K562 (cell line): Measurements from ENCODE around the gene FASN. TPM values are rescaled to one million over a fixed set of nuclear protein-coding genes. Genes with fewer than 3 reads are reported as not detected.

ENCODE experiments used
- ADNP ChIP-seq: fragments of 200-800 bp; sonication (Bioruptor generic); IDR thresholded peaks from 2 replicates; pipeline ENCODE4 v1.6.1; 2016; ENCODE audit warnings: missing genetic modification characterization, missing compliant biosample characterization
- FOXK2 ChIP-seq, 2 experiments: fragments of 450-650 bp; IDR thresholded peaks in 1 of 2; conservative IDR thresholded peaks in 1 of 2; 2 replicates each; pipeline ENCODE4 v1.6.1; 2016; ENCODE audit warnings: low read depth in 2 of 2, mild to moderate bottlenecking in 1 of 2
- HDAC8 ChIP-seq: fragments of 450-650 bp; IDR thresholded peaks from 2 replicates; pipeline ENCODE4 v1.6.1; 2016; ENCODE audit warnings: mild to moderate bottlenecking, missing genetic modification characterization, moderate library complexity, missing compliant biosample characterization
- HOXB6 ChIP-seq: fragments of 250-450 bp; sonication (Bioruptor Pico); IDR thresholded peaks from 2 replicates; pipeline ENCODE4 v1.5.1; 2022; ENCODE audit warnings: mild to moderate bottlenecking, borderline replicate concordance
- MEF2A ChIP-seq: IDR thresholded peaks from 2 replicates; pipeline ENCODE4 v1.6.1; 2011; ENCODE audit warnings: low read depth, mild to moderate bottlenecking, low read length, moderate library complexity; ENCODE audit not compliant: control insufficient read depth
- MXI1 ChIP-seq: IDR thresholded peaks from 2 replicates; pipeline ENCODE4 v1.6.1; 2011; ENCODE audit warnings: low read depth, mild to moderate bottlenecking, improper control_type of control experiment, low read length
- NUFIP1 ChIP-seq: fragments of 450-650 bp; IDR thresholded peaks from 2 replicates; pipeline ENCODE4 v1.6.1; 2018; ENCODE audit not compliant: partially characterized antibody
- RUNX1 ChIP-seq: sonication (generic); IDR thresholded peaks from 2 replicates; pipeline ENCODE4 v1.6.1; 2016; ENCODE audit warnings: antibody characterized with exemption, low read depth
- SMAD1 ChIP-seq: fragments of 150-350 bp; IDR thresholded peaks from 2 replicates; pipeline ENCODE4 v1.6.1; 2014; ENCODE audit warnings: low read length, low read depth; ENCODE audit not compliant: partially characterized antibody
- SNIP1 ChIP-seq: fragments of 450-650 bp; IDR thresholded peaks from 2 replicates; pipeline ENCODE4 v1.7.1; 2017; ENCODE audit warnings: low read depth, mild to moderate bottlenecking
- TCF7 ChIP-seq: sonication (generic); IDR thresholded peaks from 2 replicates; pipeline ENCODE4 v1.6.1; 2016; ENCODE audit warnings: antibody characterized with exemption, borderline replicate concordance
- ZNF408 ChIP-seq: fragments of 250-450 bp; sonication (Bioruptor Pico); IDR thresholded peaks from 2 replicates; pipeline ENCODE4 v1.4.0; 2020; ENCODE audit warnings: low read depth, mild to moderate bottlenecking, moderate library complexity
- polyA plus RNA-seq, 8 experiments: library from polyadenylated mRNA; depleted of rRNA in 4 of 8; stranded (reverse) in 5 of 8; unstranded in 3 of 8; fragments of >200 nt; fragmentation: Nextera tagmentation in 2 of 8; fragmentation: Illumina TruSeq in 1 of 8; extraction: Ambion mirVana in 2 of 8; extraction: Trizol in 1 of 8; gene quantifications; 2 replicates each; pipeline versions ENCODE4 v1.2.1 to v1.2.3, GENCODE V29; 2011 to 2014; ENCODE audit warnings: inconsistent platforms in 1 of 8, missing spikeins in 1 of 8
- total RNA-seq, 7 experiments: library from RNA; depleted of rRNA in 6 of 7; stranded (reverse); fragments of >200 nt in 6 of 7; fragmentation: Illumina TruSeq in 2 of 7; extraction: Trizol in 2 of 7; gene quantifications; 2 replicates each; pipeline versions ENCODE4 v1.2.1 to v1.2.3, GENCODE V29; 2011 to 2021; ENCODE audit warnings: low replicate concordance in 1 of 7
- TF ChIP-seq, protein P1 (sequence below): sonication (generic); formaldehyde crosslinking; IDR thresholded peaks from 2 replicates; pipeline ENCODE4 v1.8.0; 2022; ENCODE audit warnings: mild to moderate bottlenecking, missing genetic modification reagents
- TF ChIP-seq, protein P2 (sequence below): fragments of 450-650 bp; IDR thresholded peaks from 2 replicates; pipeline ENCODE4 v1.6.1; 2018; ENCODE audit not compliant: partially characterized antibody

Gene FASN
- total and polyA plus RNA-seq, 9 of the 15 experiments (the other 6 are each of a cell fraction or from before 2014, with no cell fraction given): 0.15 to 663 (median 49.9) TPM

DNA sequence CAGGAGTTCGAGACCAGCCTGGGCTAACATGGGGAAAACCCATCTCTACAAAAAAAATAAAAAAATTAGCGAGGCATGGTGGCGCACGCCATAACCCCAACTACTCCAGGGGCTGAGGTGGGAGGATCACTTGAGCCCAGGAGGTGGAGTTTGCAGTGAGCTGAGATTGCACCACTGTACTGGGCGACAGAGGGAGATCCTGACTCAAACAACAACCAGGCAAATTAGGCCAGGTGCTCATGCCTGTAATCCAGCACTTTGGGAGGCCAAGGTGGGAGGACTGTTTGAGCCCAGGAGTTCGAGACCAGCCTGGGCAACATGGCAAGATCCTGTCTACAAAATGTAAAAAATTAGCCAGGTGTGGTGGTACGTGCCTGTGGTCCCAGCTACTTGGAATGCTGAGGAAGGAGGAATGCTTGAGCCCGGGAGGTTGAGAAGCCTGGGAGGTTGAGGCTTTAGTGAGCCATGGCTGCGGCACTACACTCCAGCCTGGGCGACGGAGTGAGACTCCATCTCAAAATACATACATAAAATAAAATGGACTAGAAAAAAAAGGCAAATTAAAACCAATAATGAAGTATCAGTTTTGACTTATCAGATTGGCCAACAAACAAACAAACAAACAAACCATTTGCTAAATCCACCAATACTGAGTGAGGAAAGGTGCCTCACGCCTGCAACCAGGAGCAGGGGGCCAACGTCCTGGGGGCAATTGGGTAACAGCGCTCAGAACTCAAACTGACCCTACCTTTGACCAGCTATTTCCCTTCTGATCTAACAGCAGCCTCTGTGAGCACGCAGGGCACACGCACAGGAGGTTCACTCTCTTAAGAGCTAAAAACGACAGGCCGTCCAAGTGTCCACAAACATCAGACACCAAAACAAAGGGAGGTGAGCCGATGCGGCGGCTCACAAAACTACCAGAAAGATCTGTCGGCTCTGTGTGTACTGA, 19.4 kb upstream of the FASN start (continued):
- no peak for TF ChIP-seq MXI1
- peak in 1 of 2 experiments; percentile 88; a peak in 2 of 4 replicates for TF ChIP-seq FOXK2 (conservative IDR thresholded peaks at IDR 0.05 in 1 of 2, IDR thresholded peaks at IDR 0.05 in 1 of 2; ENCODE audit: low read depth in 2 of 2)
- TF ChIP-seq SMAD1: no peak
- no peak for TF ChIP-seq TCF7
- TF ChIP-seq, protein P1, sequence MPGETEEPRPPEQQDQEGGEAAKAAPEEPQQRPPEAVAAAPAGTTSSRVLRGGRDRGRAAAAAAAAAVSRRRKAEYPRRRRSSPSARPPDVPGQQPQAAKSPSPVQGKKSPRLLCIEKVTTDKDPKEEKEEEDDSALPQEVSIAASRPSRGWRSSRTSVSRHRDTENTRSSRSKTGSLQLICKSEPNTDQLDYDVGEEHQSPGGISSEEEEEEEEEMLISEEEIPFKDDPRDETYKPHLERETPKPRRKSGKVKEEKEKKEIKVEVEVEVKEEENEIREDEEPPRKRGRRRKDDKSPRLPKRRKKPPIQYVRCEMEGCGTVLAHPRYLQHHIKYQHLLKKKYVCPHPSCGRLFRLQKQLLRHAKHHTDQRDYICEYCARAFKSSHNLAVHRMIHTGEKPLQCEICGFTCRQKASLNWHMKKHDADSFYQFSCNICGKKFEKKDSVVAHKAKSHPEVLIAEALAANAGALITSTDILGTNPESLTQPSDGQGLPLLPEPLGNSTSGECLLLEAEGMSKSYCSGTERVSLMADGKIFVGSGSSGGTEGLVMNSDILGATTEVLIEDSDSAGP: no peak
- TF ChIP-seq NUFIP1: no peak
- no peak for TF ChIP-seq RUNX1
- no peak for TF ChIP-seq MEF2A
- TF ChIP-seq HDAC8: no peak
- no peak for TF ChIP-seq ADNP
- no peak for TF ChIP-seq HOXB6 (CRISPR knock-in tag)
- TF ChIP-seq SNIP1: no peak
- TF ChIP-seq ZNF408 (CRISPR knock-in tag): no peak
- TF ChIP-seq, protein P2, sequence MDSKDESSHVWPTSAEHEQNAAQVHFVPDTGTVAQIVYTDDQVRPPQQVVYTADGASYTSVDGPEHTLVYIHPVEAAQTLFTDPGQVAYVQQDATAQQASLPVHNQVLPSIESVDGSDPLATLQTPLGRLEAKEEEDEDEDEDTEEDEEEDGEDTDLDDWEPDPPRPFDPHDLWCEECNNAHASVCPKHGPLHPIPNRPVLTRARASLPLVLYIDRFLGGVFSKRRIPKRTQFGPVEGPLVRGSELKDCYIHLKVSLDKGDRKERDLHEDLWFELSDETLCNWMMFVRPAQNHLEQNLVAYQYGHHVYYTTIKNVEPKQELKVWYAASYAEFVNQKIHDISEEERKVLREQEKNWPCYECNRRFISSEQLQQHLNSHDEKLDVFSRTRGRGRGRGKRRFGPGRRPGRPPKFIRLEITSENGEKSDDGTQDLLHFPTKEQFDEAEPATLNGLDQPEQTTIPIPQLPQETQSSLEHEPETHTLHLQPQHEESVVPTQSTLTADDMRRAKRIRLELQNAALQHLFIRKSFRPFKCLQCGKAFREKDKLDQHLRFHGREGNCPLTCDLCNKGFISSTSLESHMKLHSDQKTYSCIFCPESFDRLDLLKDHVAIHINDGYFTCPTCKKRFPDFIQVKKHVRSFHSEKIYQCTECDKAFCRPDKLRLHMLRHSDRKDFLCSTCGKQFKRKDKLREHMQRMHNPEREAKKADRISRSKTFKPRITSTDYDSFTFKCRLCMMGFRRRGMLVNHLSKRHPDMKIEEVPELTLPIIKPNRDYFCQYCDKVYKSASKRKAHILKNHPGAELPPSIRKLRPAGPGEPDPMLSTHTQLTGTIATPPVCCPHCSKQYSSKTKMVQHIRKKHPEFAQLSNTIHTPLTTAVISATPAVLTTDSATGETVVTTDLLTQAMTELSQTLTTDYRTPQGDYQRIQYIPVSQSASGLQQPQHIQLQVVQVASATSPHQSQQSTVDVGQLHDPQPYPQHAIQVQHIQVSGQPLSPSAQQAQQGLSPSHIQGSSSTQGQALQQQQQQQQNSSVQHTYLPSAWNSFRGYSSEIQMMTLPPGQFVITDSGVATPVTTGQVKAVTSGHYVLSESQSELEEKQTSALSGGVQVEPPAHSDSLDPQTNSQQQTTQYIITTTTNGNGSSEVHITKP: peak; percentile 98
